Stomach (tissue), 9 donors: ENCODE results near the gene FUBP1. TPM values are rescaled to one million over a fixed set of nuclear protein-coding genes. Genes with fewer than 3 reads are reported as not detected.

Experiments used
- DNase-seq, 2 donors: peaks; one replicate each; pipeline versions ENCODE4 v3.0.0 to v3.0.0-alpha.2; 2013 to 2019
- H3K27ac ChIP-seq, 5 donors: fragments of 200-600 bp in 4 of 5; sonication (generic) in 4 of 5; one replicate each; pipeline ENCODE4 v1.5.1; 2013 to 2019; ENCODE audit warnings: mild to moderate bottlenecking in 1 of 5, moderate library complexity in 1 of 5
- H3K27me3 ChIP-seq, 3 donors: fragments of 200-600 bp; sonication (generic); one replicate each; pipeline ENCODE4 v1.5.1; 2017 to 2019; ENCODE audit warnings: mixed run types in 1 of 3
- H3K36me3 ChIP-seq, 4 donors: fragments of 200-600 bp; sonication (generic); 1 replicate in 3 of 4; 2 replicates in 1 of 4; pipeline ENCODE4 v1.5.1; 2016 to 2019
- H3K4me1 ChIP-seq, 4 donors: fragments of 200-600 bp; sonication (generic); one replicate each; pipeline ENCODE4 v1.5.1; 2016 to 2019
- H3K4me3 ChIP-seq, 4 donors: fragments of 200-600 bp; sonication (generic) in 3 of 4; one replicate each; pipeline ENCODE4 v1.5.1; 2016 to 2019; ENCODE audit warnings: mild to moderate bottlenecking in 1 of 4
- H3K9me3 ChIP-seq, 4 donors: fragments of 200-600 bp; sonication (generic); one replicate each; pipeline ENCODE4 v1.5.1; 2016 to 2019
- EP300 ChIP-seq: sonication (generic); formaldehyde crosslinking; IDR thresholded peaks from one replicate; pipeline ENCODE4 v1.6.1; 2017; ENCODE audit warnings: antibody characterized with exemption
- POLR2A ChIP-seq, 4 donors: fragments of 450-650 bp; IDR thresholded peaks; one replicate each; pipeline ENCODE4 v1.6.1; 2016; ENCODE audit warnings: antibody characterized with exemption in 4 of 4, control low read depth in 2 of 4, mild to moderate bottlenecking in 1 of 4, moderate library complexity in 1 of 4
- POLR2AphosphoS5 ChIP-seq, 3 donors: sonication (generic); formaldehyde crosslinking; IDR thresholded peaks; one replicate each; pipeline ENCODE4 v1.6.1; 2016; ENCODE audit warnings: antibody characterized with exemption in 3 of 3
- WGBS, 5 donors: extraction: QIAGEN DNeasy Blood & Tissue Kit in 3 of 5; methylation state at CpG; one replicate each; pipeline versions ENCODE4 v1.1.5 to v1.1.7; 2013 to 2018; 5-methylcytosine and 5-hydroxymethylcytosine counted together
- intact Hi-C: fragments of 100-400 bp; cut with DNase I; formaldehyde crosslinking; loops from one replicate; pipeline ENCODE4 v1.15.1; 2023; ENCODE audit warnings: low total_unique reads
- polyA plus RNA-seq, 3 donors: library from polyadenylated mRNA; stranded (reverse); fragments of 200-250 nt; gene quantifications; one replicate each; pipeline ENCODE4 v1.2.3, GENCODE V29; 2013
- total RNA-seq, 5 donors: library from RNA; depleted of rRNA; stranded (reverse); fragments of >200 nt; gene quantifications; one replicate each; pipeline versions ENCODE4 v1.1.0 to v1.2.3, GENCODE V29; 2014 to 2016
- TF ChIP-seq, protein P1 (sequence below), 7 experiments: fragments of 450-650 bp in 4 of 7; fragments of 200-600 bp in 3 of 7; sonication (generic) in 3 of 7; IDR thresholded peaks; one replicate each; pipeline ENCODE4 v1.5.1; 2016 to 2019; ENCODE audit warnings: antibody characterized with exemption in 7 of 7, control low read depth in 2 of 7, mild to moderate bottlenecking in 1 of 7
- donor health status: healthy with polysubstance abuse.
- donor health status: Bipolar disorder and iron deficiency.
- donor health status: healthy.

FUBP1 gene
- total and polyA plus RNA-seq, 8 donors = 25.6 to 394 (median 54.4) TPM

DNA sequence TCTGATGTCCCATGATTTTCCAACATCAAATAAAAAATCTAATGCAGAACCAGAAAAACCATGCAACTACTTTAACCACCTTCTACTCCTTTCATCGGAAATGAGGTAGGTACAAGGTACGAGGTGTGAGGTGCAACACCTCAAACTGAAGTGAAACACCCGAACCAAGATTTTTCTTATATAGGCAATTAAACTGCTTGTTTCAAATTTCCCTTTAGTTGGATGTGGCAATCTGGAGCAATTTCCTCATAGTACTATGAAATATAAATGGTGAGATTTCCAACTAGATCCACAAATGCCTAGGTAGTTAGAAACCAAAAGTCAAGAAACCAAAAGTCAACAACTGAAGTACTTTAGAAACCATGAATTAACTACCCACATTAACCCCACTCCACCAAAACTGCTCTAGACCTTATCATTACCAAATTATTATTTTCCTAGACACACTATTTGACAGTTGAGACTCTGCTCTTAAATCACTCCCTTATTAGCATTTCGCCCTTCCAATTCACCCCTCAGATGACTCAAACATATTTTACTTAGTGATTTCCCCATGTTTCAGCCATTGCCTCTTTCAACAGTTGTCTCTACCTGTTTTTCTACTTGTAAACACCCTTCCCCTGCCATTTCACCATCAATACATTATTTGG is 37.8 kb downstream of the FUBP1 start:
- 93 to 96% (median 95%) methylated on average over 4 of the region's 4 CpGs for WGBS, 5 donors
- Histone ChIP-seq H3K36me3 (peaks cover 0 to 80% (median 63%) of the 10 kb centered on the region in 4 donors), H3K4me1 (no peaks in the 10 kb centered on the region), H3K27me3 (no peaks in the 10 kb centered on the region), H3K4me3 (no peak overlapping the region), H3K27ac (no peak overlapping the region), H3K9me3 (no peaks in the 10 kb centered on the region)
- no peak for DNase-seq
- TF ChIP-seq POLR2A (IDR thresholded peaks at IDR 0.05) = no peak
- TF ChIP-seq EP300 = no peak
- TF ChIP-seq POLR2AphosphoS5 (IDR thresholded peaks at IDR 0.05) = no peak
- TF ChIP-seq, protein P1, sequence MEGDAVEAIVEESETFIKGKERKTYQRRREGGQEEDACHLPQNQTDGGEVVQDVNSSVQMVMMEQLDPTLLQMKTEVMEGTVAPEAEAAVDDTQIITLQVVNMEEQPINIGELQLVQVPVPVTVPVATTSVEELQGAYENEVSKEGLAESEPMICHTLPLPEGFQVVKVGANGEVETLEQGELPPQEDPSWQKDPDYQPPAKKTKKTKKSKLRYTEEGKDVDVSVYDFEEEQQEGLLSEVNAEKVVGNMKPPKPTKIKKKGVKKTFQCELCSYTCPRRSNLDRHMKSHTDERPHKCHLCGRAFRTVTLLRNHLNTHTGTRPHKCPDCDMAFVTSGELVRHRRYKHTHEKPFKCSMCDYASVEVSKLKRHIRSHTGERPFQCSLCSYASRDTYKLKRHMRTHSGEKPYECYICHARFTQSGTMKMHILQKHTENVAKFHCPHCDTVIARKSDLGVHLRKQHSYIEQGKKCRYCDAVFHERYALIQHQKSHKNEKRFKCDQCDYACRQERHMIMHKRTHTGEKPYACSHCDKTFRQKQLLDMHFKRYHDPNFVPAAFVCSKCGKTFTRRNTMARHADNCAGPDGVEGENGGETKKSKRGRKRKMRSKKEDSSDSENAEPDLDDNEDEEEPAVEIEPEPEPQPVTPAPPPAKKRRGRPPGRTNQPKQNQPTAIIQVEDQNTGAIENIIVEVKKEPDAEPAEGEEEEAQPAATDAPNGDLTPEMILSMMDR (IDR thresholded peaks at IDR 0.05) = no peak
- intact Hi-C loops = no loop called here

DNA sequence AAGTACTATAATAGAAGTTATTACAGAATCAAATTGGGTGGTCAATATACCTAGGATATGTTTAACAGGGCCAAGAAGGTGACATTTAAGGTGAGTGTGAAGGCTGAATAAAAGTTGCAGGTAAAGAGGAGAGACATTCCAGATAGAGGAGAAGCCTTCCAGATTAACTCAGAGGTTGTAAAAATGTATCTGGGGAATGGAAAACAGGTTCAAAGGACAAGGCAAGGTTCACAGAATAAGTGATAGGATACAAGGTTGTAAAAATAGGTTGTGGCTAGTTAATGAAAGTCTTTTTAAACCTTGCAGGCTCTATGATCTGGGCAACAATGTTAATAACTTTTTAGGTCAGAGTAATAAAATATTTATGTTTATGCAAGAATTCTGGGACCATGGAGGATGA is 40.2 kb downstream of the FUBP1 start:
- no peak for DNase-seq
- no peaks in the 10 kb centered on the region for H3K4me1 ChIP-seq
- TF ChIP-seq EP300 (no peak), POLR2AphosphoS5 (IDR thresholded peaks at IDR 0.05) (no peak), POLR2A (IDR thresholded peaks at IDR 0.05) (no peak)
- TF ChIP-seq, protein P1 (IDR thresholded peaks at IDR 0.05) = no peak
- H3K36me3 ChIP-seq = peaks cover 0 to 77% (median 51%) of the 10 kb centered on the region in 4 donors
- no peaks in the 10 kb centered on the region for H3K27me3 ChIP-seq
- H3K4me3 ChIP-seq = no peak overlapping the region
- no peaks in the 10 kb centered on the region for H3K9me3 ChIP-seq
- H3K27ac ChIP-seq = no peak overlapping the region
- intact Hi-C loops = no loop called here

DNA sequence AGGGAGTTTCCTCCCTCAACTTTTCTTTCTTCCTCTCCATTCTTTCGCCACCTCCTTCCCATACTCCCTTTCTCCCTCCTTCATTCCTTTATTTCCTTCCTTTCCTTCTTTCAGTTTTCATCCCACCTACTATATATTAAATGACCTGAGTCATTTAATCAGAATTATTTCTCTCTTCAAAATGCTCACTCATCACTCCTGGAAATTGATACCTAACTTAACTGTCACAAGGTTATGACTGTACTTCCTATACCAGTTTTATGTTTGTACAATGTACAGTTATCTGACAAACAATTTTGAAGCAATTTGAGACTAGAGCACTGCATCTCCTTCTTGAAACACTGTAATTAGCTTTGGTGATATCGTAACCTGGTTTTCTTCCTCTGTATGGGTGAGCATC is 49.1 kb downstream of the FUBP1 start:
- DNase-seq = no peak
- WGBS, 5 donors = 96 to 98% (median 97%) methylated on average over 2 of the region's 2 CpGs
- Histone ChIP-seq H3K27me3 (no peaks in the 10 kb centered on the region), H3K4me1 (no peaks in the 10 kb centered on the region), H3K9me3 (no peaks in the 10 kb centered on the region), H3K36me3 (peaks cover 18 to 61% (median 40%) of the 10 kb centered on the region in 4 donors), H3K4me3 (no peak overlapping the region), H3K27ac (no peak overlapping the region)
- intact Hi-C loops = no loop called here
- TF ChIP-seq POLR2A (IDR thresholded peaks at IDR 0.05) = no peak
- TF ChIP-seq, protein P1 (IDR thresholded peaks at IDR 0.05) = no peak
- no peak for TF ChIP-seq EP300
- TF ChIP-seq POLR2AphosphoS5 (IDR thresholded peaks at IDR 0.05) = no peak

DNA sequence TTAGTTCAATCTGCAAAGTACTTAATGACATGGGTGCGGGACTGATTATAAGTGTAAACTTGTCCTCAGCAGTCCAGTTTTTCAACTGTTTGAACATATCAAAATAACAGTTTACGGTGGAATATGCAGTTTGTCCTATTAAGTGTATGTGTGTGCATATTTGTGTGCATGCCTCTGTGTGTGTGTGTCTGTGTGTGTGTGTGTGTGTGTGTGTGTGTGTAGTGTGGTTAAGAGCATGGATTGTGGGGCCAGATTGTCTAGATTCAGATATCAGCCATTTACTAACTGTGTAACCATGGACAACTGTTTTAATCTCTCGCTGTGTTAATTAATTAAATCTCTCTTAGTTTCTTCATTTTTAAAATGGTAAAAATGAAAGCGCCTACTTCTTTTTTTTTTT is 51.5 kb downstream of the FUBP1 start:
- intact Hi-C loops = no loop called here
- Histone ChIP-seq H3K4me1 (no peaks in the 10 kb centered on the region), H3K4me3 (no peak overlapping the region), H3K9me3 (no peaks in the 10 kb centered on the region), H3K27ac (no peak overlapping the region), H3K27me3 (no peaks in the 10 kb centered on the region), H3K36me3 (peaks cover 16 to 63% (median 33%) of the 10 kb centered on the region in 4 donors)
- 52 to 73% (median 65%) methylated on average over 4 of the region's 4 CpGs for WGBS, 5 donors
- no peak for DNase-seq
- TF ChIP-seq POLR2A (IDR thresholded peaks at IDR 0.05) (no peak), EP300 (no peak), POLR2AphosphoS5 (IDR thresholded peaks at IDR 0.05) (no peak)
- TF ChIP-seq, protein P1 (IDR thresholded peaks at IDR 0.05) = no peak
